Smooth muscle cell (in vitro differentiated cells): ENCODE results near the gene CTBP2. TPM values are rescaled to one million over a fixed set of nuclear protein-coding genes. Genes with fewer than 3 reads are reported as not detected.

Source experiments
- DNase-seq: peaks from one replicate; lab custom pipeline; 2025; ENCODE audit not compliant: unreplicated experiment; lab: John Stamatoyannopoulos, UW
- H2AFZ ChIP-seq: fragments of 200-600 bp; sonication (generic); 2 replicates; pipeline ENCODE4 v1.6.0; 2016; ENCODE audit warnings: antibody characterized with exemption, low read depth, mild to moderate bottlenecking
- H3F3A ChIP-seq: fragments of 200-600 bp; sonication (generic); 2 replicates; pipeline ENCODE4 v1.6.0; 2017; ENCODE audit warnings: antibody characterized with exemption, low read depth
- H3K27ac ChIP-seq: fragments of 200-600 bp; sonication (generic); 2 replicates; pipeline ENCODE4 v1.5.1; 2016; ENCODE audit warnings: low read depth, mild to moderate bottlenecking
- H3K27me3 ChIP-seq: fragments of 200-600 bp; sonication (generic); 2 replicates; pipeline ENCODE4 v1.6.1; 2016; ENCODE audit warnings: low read depth, mild to moderate bottlenecking
- H3K36me3 ChIP-seq: fragments of 200-600 bp; sonication (generic); 2 replicates; pipeline ENCODE4 v1.5.1; 2016; ENCODE audit warnings: low read depth
- H3K4me1 ChIP-seq: fragments of 200-600 bp; sonication (generic); 2 replicates; pipeline ENCODE4 v1.5.1; 2016; ENCODE audit warnings: low read depth
- H3K4me2 ChIP-seq: fragments of 200-600 bp; sonication (generic); 2 replicates; pipeline ENCODE4 v1.6.0; 2016; ENCODE audit warnings: mild to moderate bottlenecking
- H3K4me3 ChIP-seq: fragments of 200-600 bp; sonication (generic); 2 replicates; pipeline ENCODE4 v1.5.1; 2016; ENCODE audit warnings: mild to moderate bottlenecking
- H3K79me2 ChIP-seq: fragments of 200-600 bp; sonication (generic); 2 replicates; pipeline ENCODE4 v1.6.0; 2016; ENCODE audit warnings: low read depth, mild to moderate bottlenecking
- H3K9ac ChIP-seq: fragments of 200-600 bp; sonication (generic); 2 replicates; pipeline ENCODE4 v1.6.0; 2016; ENCODE audit warnings: low read depth
- H3K9me3 ChIP-seq: fragments of 200-600 bp; sonication (generic); replicated peaks from 2 replicates; pipeline ENCODE4 v1.5.1; 2016; ENCODE audit warnings: low read depth
- H4K20me1 ChIP-seq: fragments of 200-600 bp; sonication (generic); 2 replicates; pipeline ENCODE4 v1.6.0; 2016; ENCODE audit warnings: low read depth
- WGBS: methylation state at CpG from one replicate; pipeline ENCODE4 v1.1.7; 2016; ENCODE audit warnings: low lambda C conversion rate; 5-methylcytosine and 5-hydroxymethylcytosine counted together
- polyA plus RNA-seq: library from polyadenylated mRNA; unstranded; fragments of >200 nt; fragmentation: Nextera tagmentation; extraction: Ambion mirVana; gene quantifications from 2 replicates; pipeline ENCODE4 v1.2.1, GENCODE V29; 2016
- total RNA-seq: library from RNA; depleted of rRNA; stranded (reverse); fragments of >200 nt; gene quantifications from 2 replicates; pipeline ENCODE4 v1.2.3, GENCODE V29; 2014
- TF ChIP-seq, protein P1 (sequence below): fragments of 200-600 bp; sonication (generic); IDR thresholded peaks from 2 replicates; pipeline ENCODE4 v1.5.1; 2017; ENCODE audit warnings: borderline replicate concordance, mild to moderate bottlenecking, antibody characterized with exemption; ENCODE audit not compliant: insufficient read depth, poor library complexity, severe bottlenecking

CTBP2 gene
- total and polyA plus RNA-seq, 2 experiments from 2014 or later, result 49.9 to 69.5 TPM

DNA sequence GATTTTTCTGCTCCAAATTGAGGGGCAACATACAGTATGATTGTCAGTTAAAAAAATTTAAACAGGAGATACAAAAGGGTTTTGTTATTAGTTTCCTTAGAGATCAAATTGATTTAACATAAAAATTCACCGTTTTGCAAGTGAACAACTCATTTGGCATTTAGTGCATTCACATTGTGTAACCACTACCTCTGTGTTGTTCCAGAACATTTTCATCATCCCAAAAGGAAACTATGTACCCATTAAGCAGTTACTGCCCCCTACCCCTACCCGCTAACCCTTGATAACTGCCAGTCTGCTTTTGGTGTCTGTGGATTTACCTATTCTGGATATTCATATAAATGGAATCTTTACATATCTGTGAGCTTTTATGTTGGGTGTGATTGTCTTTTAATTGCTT lies 215.4 kb downstream of the CTBP2 start:
- no peak overlapping the region for H2AFZ ChIP-seq
- H3K36me3 ChIP-seq, result no peaks in the 10 kb centered on the region
- TF ChIP-seq, protein P1, sequence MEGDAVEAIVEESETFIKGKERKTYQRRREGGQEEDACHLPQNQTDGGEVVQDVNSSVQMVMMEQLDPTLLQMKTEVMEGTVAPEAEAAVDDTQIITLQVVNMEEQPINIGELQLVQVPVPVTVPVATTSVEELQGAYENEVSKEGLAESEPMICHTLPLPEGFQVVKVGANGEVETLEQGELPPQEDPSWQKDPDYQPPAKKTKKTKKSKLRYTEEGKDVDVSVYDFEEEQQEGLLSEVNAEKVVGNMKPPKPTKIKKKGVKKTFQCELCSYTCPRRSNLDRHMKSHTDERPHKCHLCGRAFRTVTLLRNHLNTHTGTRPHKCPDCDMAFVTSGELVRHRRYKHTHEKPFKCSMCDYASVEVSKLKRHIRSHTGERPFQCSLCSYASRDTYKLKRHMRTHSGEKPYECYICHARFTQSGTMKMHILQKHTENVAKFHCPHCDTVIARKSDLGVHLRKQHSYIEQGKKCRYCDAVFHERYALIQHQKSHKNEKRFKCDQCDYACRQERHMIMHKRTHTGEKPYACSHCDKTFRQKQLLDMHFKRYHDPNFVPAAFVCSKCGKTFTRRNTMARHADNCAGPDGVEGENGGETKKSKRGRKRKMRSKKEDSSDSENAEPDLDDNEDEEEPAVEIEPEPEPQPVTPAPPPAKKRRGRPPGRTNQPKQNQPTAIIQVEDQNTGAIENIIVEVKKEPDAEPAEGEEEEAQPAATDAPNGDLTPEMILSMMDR, result no peak
- H3K4me2 ChIP-seq, result no peak overlapping the region
- peak overlapping the region; percentile 36 for H3K9ac ChIP-seq
- 75% methylated on average over 2 of the region's 2 CpGs for WGBS
- H4K20me1 ChIP-seq, result peaks cover 100% of the 10 kb centered on the region
- no peaks in the 10 kb centered on the region for H3F3A ChIP-seq
- H3K9me3 ChIP-seq, result no peaks in the 10 kb centered on the region
- H3K79me2 ChIP-seq, result peaks cover 80% of the 10 kb centered on the region
- peaks cover 4% of the 10 kb centered on the region for H3K4me1 ChIP-seq
- H3K4me3 ChIP-seq, result no peak overlapping the region
- DNase-seq, result no peak
- H3K27me3 ChIP-seq, result no peaks in the 10 kb centered on the region
- H3K27ac ChIP-seq, result peak overlapping the region; percentile 89

- Histone ChIP-seq H3K9me3 (no peaks in the 10 kb centered on the region), H3K9ac (peak overlapping the region; percentile 62), H3K79me2 (peaks cover 82% of the 10 kb centered on the region), H3K4me2 (peak overlapping the region; percentile 1), H2AFZ (no peak overlapping the region), H3K27me3 (no peaks in the 10 kb centered on the region), H3K4me3 (no peak overlapping the region), H3K36me3 (no peaks in the 10 kb centered on the region), H3K4me1 (peaks cover 4% of the 10 kb centered on the region), H4K20me1 (peaks cover 100% of the 10 kb centered on the region), H3K27ac (peak overlapping the region; percentile 89), H3F3A (no peaks in the 10 kb centered on the region)
- DNase-seq, result no peak
- TF ChIP-seq, protein P1, result no peak
- 54% methylated on average over 9 of the region's 9 CpGs for WGBS
Observed at GRCh38 chr10:124943301-124944092, 216.9 kb downstream of the CTBP2 start.

DNA sequence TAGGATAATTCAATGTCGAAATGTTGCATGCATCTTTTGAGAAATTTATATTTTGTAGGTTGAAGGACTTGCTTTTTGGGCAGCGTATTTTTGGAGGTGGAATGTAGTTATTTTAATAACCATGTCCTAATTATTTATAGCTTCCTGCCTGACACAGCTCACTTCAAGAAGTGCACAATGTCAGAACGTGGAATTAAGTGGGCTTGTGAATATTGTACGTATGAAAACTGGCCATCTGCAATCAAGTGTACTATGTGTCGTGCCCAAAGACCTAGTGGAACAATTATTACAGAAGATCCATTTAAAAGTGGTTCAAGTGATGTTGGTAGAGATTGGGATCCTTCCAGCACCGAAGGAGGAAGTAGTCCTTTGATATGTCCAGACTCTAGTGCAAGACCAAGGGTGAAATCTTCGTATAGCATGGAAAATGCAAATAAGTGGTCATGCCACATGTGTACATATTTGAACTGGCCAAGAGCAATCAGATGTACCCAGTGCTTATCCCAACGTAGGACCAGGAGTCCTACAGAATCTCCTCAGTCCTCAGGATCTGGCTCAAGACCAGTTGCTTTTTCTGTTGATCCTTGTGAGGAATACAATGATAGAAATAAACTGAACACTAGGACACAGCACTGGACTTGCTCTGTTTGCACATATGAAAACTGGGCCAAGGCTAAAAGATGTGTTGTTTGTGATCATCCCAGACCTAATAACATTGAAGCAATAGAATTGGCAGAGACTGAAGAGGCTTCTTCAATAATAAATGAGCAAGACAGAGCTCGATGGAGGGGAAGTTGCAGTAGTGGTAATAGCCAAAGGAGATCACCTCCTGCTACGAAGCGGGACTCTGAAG lies 217.8 kb downstream of the CTBP2 start:
- H3F3A ChIP-seq, result no peaks in the 10 kb centered on the region
- H3K4me2 ChIP-seq, result no peak overlapping the region
- peaks cover 4% of the 10 kb centered on the region for H3K4me1 ChIP-seq
- H3K9ac ChIP-seq, result no peak overlapping the region
- H2AFZ ChIP-seq, result no peak overlapping the region
- H4K20me1 ChIP-seq, result peaks cover 100% of the 10 kb centered on the region
- H3K9me3 ChIP-seq, result no peaks in the 10 kb centered on the region
- peaks cover 82% of the 10 kb centered on the region for H3K79me2 ChIP-seq
- H3K27ac ChIP-seq, result peak overlapping the region; percentile 89
- H3K36me3 ChIP-seq, result no peaks in the 10 kb centered on the region
- TF ChIP-seq, protein P1, result no peak
- WGBS, result 90% methylated on average over 11 of the region's 11 CpGs
- DNase-seq, result no peak
- no peak overlapping the region for H3K4me3 ChIP-seq
- H3K27me3 ChIP-seq, result no peaks in the 10 kb centered on the region
